ENCODE data around the gene UBL4A. TPM values are rescaled to one million over a fixed set of nuclear protein-coding genes. Genes with fewer than 3 reads are reported as not detected.
"Not testable (repeated sequence)": the region's sequence is repeated elsewhere in the genome, so short reads cannot be mapped to it uniquely, and the experiment has no call there.

The UBL4A gene
- total RNA-seq, 1 experiment from 2014 or later, result 48.3 TPM

DNA sequence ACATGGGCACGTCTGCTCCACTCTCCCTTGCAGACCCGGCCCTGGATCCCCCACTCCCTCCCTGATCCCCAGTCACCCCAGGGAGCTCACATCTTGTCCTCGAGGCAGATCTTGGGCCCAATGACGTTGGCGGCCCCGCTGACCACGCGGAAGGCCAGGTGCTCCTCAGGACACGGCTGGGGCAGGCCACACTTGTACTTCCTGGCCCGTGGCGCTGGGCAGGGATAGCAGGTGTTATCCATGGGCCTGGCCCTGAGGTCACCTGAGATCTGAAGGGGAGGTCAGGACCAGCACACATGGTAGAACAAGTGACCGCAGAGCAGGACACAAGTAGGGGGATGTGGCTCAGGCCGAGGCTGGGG is 21.9 kb upstream of the UBL4A start:
- DNase-seq (ENCODE audit: low read depth), result no peak

DNA sequence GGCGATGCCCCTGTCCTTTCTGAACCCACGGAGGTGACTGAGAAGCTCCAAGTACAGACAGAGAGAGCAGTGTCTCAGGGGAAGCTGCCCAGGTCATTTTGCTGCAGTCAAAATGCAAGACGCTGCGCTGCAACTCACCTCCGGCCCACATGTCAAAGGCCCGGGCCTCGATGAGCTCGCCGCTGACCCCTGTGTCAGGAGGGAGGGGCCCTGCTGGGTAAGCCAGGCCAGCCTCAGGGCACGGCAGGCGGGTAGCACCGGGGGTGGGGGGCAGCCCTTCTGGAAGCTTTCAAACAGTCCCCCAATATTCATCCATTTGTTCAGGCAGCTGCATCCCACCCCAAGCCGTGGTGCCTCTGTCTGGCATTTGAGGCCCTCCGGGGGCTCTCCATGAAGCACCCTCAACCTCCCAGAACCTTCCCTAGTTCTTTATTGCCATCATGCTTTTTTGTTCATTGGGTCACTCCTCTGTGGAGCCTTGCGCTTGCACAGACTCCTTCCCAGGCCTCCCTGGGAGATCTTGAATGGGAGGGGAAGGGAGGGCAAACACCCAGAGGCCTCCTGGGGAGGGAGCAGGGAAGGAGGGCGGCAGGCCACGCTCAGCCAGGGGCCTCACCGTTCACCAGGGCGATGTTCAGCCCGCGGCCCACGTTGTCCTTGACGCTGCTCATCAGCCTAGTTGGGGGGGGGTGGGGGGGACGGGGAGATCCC is 21.4 kb upstream of the UBL4A start:
- no peak for DNase-seq (ENCODE audit: low read depth)

DNA sequence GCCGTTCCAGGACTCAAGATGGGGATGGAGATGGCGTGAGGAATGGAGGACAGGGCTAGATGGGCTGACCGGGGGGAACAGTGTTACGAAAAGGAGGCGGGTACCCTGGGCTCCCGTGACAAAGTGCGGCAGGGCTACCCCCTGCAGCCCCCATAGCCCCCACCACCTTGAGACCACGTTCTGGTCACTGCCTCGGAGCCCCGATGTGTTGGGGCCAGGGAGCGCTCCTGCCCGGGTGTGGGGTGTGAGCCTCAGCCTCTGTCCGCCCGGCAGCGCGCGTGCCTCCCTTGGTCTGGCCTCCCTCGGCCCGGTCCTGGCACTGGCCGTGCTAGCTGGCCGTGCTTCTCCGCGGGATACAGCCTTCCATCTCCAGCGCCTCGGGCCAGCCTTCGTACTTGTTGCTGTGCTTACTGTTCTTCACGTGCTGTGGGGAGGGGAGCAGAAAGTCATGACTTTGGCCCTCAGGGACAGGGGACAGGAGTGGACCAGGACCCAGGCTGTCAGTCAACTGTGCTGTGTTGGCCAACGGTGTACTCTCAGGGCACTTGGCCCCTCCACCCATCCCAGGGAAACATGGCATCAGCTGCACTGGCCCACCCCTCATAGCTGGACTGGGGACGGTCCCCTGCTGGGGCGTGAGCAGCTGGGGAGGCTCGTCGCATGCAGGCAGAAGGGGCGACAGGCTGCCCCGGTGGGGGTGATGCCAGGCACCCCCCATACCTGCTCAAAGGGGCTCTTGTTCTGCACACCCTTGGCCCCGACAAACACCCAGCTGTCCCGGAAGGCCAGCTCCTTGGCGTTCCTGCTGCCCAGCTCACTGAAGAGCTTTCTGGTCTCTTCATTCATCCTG is 20.3 kb upstream of the UBL4A start:
- no peak for DNase-seq (ENCODE audit: low read depth)

DNA sequence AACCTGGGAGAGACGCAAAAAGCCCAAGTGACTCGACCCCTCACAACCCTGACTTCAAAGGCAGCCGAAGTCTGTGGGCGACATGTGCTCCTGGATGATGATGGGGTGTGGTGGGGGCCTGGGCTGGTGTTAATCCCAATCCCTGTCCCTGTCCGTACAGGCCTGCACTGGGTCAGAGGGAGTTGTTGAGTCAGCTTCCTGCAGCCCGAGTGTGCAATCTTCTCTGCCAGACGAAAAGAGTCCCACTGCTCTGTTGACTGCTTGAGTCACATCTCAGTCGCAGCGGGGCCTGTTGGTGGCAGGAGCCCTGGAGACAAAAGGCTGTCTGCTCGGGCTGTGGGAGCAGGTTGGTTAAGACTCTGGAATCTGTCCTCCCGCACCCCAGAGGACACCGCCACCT is 19.3 kb upstream of the UBL4A start:
- DNase-seq (ENCODE audit: low read depth), result peak; percentile 43

DNA sequence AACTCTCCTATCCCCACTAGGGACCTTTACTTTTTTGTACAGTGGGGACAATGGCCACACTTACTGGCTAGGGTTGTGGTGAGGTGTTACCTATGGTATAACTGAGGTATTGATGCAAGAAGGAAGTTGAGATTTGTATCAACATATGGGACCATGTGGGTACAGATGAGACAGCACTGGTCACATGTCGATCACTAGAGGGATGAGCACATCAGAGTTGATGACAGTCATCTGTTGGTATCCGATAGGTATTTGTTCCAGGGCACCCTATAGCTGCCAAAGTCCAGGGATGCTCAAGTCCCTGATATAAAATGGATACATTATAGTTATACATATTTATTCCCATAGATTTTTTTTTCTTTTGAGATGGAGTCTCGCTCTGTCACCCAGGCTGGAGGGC is 16.6 kb upstream of the UBL4A start:
- no peak for DNase-seq (ENCODE audit: low read depth)

DNA sequence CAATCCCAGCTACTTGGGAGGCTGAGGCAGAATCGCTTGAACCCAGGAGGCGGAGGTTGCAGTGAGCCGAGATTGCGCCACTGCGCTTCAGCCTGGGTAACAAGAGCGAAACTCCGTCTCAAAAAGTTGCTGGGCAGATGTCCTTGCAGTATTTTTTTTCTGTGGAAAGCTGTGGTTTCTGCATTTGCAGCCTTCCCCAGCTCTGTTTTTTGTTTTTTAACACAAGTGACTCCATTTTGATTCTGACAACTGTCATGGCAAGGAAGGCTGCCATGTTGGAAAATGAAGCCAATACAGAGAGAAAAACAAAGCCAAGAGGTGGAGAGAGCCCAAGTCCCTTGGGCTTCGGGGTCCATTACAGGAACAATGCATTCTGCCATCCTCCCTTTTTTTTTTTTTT is 15.7 kb upstream of the UBL4A start:
- no peak for DNase-seq (ENCODE audit: low read depth)

DNA sequence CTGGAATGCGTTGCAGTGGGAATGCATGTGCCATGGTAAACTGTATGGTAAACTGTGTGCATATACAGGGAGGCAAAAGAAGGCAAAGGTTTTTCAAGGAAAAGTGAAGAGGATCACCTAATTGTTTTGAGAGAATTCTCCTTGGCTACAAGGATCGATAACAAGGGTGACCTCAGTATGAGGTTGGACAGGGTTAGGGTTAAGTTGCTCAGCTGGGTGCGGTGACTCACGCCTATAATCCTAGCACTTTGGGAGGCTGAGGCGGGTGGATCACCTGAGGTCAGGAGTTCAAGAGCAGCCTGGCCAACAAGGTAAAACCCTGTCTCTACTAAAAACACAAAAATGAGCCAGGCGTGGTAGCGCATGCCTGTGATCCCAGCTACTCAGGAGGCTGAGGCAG is 15.0 kb upstream of the UBL4A start:
- not testable (repeated sequence) for DNase-seq (ENCODE audit: low read depth)

DNA sequence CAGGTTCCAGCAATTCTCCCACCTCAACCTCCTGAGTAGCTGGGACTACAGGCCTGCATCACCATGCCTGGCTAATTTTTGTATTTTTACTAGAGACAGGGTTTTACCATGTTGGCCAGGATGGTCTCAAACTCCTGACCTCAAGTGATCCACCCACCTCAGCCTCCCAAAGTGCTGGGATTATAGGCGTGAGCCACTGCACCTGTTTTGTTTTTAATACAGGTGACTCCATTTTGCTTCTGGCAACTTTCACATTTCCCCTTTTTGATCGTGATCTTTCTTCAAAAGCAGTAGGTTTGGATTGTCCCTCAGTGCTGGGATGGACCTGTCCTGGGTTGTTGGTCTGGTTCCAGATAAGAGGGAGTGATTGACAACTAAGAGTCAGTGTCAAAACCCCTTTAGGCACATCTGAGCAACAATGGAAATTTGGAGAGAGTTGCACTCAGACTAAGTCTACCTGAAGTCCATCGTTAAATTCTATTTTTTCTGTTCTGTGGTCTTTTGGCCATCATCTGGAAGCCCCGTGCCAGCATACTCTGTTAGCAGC is 10.2 kb upstream of the UBL4A start:
- not testable (repeated sequence) for DNase-seq (ENCODE audit: low read depth)

DNA sequence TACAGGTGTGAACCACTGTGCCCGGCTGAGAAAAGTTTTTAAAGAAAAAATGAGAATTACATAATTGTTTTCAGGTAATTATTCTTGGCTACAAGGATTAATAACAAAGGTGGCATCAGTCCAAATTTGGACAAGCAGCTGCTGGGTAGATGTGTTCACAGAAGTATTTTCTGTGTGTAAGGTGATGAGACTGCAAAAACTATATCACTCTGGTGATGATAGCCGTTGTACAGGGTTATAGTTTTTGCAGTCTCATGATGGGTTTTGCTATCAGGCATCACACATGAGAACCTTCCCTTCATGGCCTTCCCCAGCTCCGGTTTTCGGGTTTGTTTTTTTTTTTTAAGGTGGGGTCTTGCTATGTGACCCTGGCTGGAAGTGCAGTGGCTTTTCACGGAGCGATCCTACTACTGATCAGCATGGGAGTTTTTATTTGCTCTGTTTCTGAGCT is 9.1 kb upstream of the UBL4A start:
- no peak for DNase-seq (ENCODE audit: low read depth)

DNA sequence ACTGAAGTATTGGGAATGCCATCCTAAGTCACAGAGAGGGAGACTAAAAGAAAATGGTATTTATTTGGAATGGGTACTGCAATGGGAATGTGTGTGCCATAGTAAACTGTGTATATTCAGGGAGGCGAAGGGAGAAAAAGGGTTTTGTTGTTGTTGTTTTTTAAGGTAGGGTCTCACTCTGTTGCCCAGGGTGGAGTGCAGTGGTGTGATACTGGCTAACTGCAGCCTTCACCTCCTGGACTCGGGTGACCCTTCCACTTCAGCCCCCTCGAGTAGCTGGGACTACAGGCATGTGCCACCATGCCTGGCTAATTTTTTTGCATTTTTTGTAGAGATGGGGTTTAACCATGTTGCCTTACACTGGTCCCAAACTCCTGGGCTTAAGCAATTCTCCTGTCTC is 8.3 kb upstream of the UBL4A start:
- DNase-seq (ENCODE audit: low read depth), result no peak

DNA sequence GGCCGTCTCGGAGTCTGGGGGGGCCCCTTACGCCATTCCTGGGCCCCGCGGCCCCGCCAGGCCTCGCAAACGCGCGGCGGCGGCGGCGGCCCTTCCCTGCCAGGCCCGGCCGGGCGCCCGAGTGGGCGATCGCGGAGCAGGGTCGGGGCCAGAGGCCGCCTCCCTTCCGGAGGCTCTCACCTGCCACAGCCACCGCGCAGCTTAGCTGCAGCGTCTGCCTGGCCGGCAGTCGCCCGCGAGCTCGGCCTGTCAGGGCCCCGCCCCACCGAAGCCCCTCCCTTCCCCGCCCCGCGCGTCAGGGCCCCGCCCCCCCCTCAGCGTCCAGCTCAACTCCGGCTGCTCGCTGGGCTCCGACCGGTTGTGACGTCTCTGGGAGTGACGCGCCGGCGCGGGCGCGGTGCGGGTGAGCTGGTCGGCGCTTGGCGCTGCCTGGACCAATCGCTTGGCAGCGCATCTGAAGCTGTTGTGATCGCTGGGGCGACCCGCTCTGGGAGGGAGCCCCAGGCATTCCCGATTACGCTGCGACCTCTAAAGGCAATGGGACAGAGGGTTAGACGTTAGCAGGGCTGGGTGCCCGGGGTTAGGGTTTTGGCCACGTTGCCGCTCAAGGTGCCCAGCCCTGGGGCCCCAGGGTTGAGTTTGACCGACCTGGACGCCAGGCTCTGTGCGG is 4.1 kb upstream of the UBL4A start, which contains the start of gene SLC10A3:
SLC10A3 (minus strand) TSS at position 216 of the 670 bp plus-strand sequence. CDS start 1,689 bp downstream, outside the sequence.
- DNase-seq (ENCODE audit: low read depth), result peak; percentile 90

DNA sequence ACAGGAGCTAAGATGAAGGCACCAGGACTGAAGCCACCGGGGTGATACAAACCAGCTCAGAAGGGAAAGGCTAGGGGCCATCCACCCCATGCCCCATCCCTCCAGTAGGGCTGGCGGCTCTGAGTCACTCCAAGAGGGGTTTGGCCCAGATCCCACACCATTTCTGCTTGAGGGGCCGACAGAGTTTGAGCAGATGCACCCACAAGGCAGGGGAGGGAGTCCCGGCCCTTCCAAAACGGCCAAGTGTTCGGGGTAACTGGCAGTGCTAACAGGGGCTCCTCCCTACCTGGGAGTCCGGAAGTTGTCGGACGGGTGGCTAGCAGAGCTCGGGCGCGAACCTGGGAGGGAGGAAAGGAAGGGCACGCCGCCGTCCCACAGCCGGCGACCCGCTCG is 3.6 kb upstream of the UBL4A start:
- DNase-seq (ENCODE audit: low read depth), result peak; percentile 67

DNA sequence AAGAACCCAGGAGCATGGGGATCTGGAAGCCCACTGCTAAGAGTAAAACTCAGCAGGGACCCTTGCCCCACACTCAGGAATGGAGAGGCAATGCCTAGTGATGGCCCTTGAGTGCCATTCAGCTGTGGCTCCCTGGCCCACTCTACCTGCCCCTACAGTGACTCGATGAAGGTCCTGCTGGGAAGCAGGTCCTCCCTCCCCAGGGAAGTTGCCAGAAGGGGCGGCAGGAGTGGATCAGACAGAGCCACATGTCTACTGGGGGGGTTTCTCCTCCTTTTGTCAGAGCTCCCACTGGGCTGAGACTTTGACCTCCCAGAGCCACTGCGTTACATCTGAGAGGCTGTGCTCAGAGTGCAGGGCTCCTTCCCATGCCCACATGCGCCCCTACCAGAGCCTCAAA is 2.8 kb upstream of the UBL4A start:
- no peak for DNase-seq (ENCODE audit: low read depth)

DNA sequence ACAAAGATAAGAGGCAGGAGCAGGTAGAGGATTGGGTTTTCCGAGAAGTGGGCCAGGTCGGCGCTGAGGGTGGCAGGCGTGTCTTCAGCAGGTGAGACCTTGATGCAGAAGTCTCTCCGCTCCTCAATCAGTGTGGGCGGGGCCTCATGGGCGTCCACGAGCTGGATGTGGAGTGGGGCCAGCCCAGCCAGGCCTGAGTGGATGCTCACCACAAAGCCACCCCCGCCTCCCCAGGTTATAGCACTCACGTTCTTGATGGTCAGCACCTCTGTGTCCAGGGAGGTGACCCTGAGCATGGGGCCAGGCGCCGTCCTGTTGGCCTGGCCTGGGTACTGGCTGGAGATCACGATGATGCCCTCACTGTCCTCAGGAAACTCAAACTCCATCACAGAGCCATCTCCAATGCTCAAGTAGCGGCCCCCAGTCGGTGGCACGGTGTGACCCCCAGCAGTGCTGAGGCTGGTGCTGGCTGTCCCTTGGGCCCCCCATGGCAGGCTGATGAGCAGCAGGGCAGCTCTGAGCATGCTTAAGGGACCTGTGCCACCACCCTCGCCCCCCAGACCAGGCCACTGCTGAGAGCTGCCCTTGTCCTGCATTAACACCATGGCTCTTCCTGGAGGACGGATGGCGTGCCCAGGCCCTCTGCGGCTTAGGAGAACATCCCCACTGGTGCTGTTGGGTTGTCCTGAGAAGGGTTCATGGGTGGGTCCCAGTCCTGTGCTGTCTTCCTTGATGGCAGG is 2.1 kb upstream of the UBL4A start:
- no peak for DNase-seq (ENCODE audit: low read depth)

DNA sequence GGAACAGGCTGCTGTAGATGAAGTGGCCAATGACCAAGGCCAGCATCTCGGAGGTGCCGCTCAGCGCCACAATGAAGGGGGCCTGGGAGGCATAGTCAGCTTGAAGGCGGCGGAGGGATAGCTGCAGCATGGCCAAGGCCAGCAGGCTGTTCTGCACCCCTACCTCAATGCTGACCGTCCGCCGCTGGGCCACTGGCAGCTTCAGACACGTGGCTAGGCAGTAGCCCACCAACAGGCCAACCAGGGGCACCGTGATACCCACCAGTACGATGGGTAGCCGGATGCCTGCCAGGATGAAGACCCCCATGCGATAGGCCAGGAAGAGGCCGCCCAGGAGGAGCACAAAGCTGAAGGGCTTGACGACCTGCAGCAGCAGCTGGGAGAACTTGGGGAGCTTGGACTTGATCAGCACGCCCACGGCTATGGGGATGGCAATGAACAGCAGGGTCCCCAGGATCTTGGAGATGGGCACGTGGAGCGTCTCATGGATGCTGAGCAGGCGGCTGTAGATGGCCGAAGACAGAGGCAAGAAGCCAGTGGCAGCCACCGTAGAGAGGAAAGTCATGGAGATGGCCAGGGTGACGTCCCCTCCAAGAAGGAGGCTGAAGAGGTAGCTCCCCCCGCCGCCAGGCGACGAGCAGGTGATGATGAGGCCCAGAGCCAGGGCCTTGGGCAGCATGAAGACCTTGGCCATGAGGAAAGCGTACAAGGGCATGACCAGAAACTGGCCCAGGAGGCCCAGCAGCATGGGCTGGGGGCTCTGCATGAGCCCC is 1.3 kb upstream of the UBL4A start:
- no peak for DNase-seq (ENCODE audit: low read depth)

DNA sequence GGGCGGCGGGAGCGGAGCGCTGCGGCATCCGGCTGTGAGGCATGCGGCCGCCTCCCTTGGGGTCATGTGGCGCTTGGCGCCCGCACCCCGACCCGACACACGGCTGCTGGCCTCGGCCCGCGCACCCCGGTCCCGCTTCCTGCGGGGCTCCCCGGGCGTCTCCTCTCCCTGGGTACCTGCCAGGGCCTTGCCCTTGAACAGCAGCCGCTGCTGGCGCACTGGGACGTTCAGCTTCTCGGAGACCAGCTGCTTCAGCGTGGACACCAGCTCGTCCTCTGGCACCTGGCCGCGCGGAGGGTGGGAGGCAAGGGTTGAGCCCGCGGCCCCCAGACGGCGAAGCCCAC is 391 bp downstream of the UBL4A start:
- DNase-seq (ENCODE audit: low read depth), result no peak

DNA sequence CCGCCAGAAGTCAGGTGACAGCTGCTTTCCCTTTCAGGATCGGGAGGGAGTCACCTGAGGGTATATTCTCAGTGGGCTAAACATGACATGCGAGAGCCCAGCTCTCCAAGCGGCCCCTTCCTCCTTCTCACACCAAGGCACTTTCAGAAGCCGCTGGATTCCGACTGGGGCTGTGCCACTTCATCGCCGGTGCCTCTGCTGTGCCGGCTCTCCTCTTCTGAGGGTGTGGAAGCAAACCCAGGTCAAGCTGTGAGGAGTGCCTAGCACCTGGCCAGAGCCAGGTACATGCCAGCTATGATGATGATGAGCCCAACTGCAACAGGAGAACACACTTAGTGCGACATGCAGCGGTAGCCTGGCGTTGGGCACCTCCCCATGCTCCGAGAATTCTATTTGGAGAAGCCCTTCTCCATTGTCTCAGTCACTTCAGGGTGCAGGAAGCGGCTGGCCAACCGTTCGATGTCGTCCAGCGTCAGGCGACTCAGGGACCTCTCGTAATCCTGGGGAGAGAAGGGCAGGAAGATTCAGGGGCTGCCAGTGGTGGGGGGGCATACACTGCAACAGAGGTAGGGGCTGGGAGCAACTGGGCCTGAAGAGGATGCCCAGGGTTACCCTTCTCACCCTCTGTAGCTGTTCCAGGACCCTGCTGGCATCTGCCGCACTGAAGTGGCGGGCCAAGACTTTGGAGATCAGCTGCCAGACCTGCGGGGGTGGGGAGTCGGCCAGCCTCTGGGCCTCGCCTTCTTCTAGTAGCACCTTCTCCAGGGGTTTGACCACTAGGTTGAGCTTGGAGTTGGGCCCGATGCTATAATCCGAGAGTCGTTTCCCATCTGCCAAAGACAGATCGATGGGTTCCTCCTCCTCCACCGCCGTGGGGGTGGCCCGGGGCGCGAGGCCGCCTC is 1.0 kb downstream of the UBL4A start:
- DNase-seq (ENCODE audit: low read depth), result no peak

DNA sequence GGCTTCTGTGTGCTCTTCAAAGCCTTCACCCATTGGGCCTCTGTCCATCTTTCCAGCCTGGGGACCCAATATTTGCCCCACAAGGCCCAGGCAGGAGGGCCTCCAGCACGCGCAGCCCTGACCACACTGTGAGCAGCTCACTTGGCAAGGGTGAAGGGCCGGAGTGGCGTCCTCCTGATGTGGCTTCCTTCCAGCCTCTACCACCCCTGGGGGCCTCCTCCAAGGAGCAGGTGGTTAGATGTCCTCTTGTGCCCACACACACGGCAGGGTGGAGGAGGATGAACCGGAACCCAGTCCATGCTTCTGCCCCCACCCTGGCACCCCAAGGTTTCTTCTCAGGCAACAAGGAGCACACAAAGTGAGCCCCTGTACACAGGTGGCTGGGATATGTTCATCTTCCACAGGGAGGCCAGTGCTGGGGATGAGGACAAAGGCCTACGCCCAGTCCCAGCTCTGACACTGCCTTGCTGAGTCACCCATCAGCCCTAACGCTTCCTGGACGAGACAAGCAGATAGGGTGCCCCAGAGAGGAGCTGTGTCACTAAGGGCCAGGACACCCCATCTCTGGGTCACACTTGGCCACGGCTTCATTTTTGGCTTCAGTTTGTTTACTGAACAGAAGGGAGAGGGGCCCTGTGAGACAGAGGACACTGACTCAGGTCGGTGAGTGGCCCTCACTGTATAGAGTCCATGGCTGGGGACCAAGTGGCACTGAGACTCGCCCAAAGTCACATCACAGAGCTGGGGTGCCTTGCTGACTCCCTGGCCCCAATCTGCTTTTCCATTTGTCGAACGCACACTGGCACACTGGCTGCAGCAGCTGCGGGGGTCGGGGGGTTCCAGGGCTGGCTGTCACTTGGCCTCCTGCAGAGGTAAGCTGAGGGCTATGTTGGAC is 1.9 kb downstream of the UBL4A start:
- no peak for DNase-seq (ENCODE audit: low read depth)

DNA sequence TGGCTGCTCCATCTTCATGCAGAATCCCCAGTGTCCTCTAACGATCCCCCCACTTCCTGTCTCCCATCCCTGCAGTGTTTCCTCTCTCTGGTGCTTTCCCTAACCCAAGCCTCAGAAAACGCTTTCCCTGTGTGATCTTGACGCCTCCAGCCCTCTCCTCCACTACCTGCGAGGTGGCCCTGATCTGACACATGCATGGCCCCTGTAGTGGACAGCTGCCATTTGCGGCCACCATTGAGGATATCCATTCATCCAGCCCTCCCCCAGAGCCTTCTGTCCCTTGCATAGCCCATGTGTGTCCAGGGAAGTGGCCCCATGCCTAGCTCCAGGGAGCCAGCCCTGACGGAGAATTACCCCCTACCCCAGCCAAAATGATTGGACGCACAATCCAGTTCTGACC is 3.1 kb downstream of the UBL4A start:
- no peak for DNase-seq (ENCODE audit: low read depth)

Measured in LHCN-M2 (cell line).